HTR-8/SVneo (cell line): ENCODE data around the gene PPP1R9B.

Source experiments
- DNase-seq: peaks from one replicate; pipeline ENCODE4 v3.0.0; 2011; ENCODE audit warnings: low spot score, mixed read lengths; ENCODE audit not compliant: insufficient read length
- FAIRE-seq: peaks from 2 replicates; lab custom pipeline; 2011; peaks lifted over from hg19 to GRCh38; lab: Jason Lieb, UNC

PPP1R9B gene

DNA sequence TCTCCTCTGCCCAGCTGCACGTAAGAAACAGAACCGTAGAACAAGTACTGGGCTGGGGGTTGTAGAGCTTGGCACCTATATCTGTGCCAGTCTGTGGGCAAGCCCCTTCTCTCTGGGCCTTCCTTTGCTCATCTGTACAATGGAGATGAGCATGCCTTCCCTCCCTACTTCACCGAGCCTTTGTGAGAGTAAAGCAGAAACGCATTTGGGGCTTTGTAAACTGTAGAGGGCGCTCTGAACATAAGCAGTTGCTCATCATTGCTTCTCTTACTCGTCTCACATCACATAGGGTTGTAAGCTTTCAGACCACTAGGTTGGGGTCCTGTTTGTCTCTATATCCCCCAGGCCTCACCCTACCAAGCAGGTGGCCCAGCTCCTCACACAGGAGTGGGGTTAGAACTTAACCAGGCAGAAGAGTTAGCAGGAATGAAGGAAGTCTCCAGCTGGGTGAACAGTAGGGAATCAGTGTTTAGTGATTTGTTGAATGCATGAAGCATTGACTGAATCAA lies 35.6 kb downstream of the PPP1R9B start:
- DNase-seq (peak; percentile 73), FAIRE-seq (peak; percentile 64)

DNA sequence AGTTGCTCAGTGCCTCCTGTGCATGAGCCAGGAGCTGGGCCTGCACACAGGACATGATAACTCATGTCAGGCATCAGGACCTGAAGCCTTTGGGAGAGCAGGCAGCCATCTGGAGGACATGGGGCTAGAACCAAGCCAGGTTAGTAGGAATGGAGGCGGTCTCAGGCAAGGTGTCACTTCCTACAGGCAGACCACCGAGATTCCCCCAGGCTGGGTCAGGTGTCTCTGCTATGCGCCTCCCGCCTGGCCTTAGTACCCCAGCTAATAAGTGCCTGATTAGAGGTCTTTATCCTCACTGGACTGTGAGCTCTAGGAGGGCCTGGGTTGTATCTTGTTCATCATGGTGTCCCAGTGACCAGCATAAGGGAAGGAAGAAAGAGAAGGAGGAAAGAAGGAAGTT lies 36.1 kb downstream of the PPP1R9B start:
- no peak for FAIRE-seq
- DNase-seq, result no peak

DNA sequence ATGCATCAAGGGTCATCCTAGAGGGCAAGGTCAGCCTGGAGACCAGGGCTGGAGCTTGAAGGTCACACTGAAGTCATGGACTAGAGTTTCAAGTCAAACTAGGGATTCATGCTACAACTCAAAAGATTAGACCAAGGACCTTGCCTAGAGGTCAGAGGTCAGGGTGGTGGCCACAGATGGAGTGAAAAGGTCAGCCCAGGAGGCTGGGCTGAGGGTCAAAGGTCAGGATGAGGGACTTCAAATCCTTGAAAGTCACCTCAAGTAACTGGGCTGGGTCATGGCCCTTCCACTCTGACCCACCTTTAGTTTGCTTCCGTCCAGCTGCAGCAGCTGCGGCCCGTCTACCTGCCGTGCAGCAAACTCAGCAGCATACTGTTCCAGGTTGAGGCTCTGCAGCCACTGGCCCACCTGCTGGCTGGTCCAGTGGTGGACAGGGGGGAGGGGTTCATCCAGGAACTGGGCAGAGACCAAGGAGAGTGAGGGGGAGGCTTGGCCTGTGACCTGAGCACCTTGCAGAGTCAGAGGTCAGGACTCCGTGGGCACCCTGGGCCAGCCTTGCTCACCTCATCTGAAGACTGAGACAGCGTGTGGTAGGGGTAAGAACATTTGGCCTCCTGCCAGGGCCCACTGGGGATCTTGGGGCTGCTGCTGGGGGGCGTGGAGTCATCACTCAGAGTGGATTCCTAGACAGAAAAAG lies 36.7 kb downstream of the PPP1R9B start:
- FAIRE-seq (no peak), DNase-seq (no peak)

DNA sequence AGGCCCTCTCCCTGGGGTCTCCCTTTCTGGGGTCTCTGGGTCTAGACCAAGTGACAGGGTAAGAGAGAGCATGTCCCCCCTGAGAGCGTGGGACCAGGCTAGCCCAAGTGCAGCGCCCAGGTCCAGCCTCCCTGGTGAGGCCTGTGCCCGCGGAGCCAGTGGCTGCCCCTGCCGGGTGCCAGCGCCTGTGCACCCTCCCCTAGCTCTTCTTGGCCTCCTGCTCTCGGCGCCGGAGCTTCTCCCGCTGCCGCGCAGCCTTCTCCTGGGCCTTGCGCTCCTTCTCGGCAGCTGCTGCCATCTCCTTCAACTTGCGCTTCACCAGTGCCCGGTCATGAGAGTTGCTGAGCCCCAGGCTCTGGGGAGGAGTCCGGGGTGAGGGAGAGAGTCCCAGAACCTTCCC lies 37.8 kb downstream of the PPP1R9B start:
- no peak for DNase-seq
- FAIRE-seq, result no peak

DNA sequence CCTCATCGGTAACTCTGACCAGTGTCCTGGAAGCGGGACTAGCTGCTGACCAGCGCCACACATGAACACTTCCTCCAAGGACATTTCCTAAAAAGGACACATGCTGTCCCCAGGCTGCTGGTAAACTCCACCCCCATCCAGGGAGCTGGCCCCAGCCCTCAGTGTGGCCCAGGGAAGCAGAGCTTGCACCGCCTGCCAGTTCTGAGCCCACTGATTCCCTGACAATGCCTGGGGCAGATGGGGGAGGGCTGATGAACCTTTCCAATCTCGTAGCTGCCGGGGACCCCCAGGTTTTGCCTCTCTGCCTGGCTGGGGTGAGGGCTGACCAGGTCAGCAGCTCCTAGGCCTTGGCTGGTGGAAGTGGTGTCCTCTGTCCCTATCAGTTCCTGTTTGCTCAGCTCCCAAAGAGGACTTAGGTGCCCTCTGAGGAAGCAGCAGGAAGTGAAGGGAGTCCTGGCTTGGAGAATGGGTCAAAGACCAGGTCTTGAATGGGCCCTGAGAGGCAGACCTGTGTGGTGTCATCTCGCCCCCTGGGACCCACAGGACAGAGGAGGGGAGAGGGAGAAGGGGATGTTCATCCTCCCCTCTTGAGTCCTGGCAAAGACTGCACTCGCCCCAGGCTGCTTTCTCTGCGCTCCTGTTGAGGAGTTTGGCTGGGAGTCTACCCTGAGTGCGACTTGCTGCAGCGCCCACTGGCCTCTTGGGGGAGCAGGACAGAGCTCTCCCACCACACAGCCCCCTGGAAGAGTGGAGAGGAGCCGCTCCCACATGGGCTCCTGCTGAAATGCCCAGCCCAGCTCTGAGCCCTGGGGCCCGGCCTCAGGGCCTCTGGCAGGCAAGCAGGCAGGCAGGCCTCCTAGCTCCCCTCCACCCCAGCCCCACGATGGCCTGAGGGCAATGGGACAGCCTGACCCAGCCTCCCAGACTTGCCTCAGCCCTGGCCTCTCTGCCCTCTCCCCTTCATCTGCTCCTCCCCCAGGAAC lies 38.5 kb downstream of the PPP1R9B start:
- FAIRE-seq (no peak), DNase-seq (no peak)

DNA sequence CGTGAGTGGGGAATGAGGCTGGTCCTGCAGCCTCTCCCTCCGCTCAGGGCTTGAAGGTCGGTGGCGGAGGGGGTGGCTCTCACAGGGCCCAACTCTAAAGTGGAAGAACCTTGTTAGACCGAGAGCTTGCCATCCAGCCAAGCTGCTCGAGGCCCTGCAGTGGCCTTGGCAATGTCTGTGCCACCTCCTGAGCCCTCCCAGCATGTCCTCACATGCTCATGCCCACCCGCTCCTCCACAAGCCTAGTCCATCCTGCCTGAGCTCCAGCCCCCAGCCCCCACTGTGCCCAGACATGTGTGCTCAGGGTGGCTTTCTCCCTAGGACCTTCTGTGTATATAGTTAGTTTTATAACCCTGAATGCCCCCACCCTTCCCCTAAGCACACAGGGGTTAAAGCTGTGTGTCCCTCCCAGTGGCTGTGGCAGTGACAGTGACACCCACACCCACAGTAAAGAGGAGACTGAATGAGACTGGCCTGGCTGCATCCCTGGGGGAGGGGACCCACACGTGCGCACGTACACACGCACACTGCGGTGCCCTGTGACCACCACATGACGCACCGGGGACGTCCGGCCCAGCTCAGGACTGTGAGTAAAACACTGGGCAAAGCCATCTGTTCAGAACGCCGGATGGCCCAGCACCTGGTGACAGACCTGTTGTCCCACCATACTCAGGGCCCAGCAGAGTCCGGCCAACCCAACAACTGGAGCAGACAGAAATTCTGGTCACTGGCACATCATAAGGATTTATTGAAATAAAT lies 39.7 kb downstream of the PPP1R9B start:
- no peak for DNase-seq
- FAIRE-seq, result no peak

DNA sequence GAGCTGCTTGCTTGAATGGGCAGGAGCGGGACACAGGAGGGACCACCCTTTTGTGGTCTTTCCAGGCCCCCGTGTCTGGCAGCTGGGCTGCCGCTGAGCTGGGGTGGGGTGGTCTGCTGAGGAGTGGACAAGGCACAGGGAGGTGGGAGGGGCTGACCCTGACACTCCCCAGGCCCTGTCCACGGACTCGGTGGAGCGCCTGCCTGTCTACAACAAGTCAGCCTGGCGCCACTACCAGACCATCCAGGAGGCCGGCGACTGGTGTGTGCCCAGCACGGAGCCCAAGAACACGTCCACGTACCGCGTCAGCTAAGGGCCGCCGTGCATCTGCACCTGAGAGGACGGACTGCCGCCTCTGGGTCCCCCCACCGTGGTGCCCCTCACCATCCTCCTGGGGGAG lies 40.7 kb downstream of the PPP1R9B start:
- FAIRE-seq (no peak), DNase-seq (no peak)

DNA sequence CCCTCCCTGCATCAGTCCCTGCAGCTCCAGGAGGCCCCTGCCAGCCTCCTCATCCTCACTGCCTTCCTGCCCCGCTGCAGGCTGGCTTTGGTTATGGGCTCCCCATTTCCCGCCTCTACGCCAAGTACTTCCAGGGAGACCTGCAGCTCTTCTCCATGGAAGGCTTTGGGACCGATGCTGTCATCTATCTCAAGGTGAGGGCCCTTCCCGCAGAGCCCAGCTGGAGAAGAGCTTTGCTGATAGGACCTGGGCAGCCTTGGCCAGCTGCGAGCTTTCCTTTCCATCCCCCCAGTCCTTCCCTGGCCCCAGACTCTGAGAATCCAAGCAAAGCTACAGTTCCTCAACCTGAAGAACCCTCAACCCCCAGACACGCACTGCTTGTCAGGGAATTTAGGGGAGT lies 41.3 kb downstream of the PPP1R9B start:
- DNase-seq, result no peak
- FAIRE-seq, result no peak

DNA sequence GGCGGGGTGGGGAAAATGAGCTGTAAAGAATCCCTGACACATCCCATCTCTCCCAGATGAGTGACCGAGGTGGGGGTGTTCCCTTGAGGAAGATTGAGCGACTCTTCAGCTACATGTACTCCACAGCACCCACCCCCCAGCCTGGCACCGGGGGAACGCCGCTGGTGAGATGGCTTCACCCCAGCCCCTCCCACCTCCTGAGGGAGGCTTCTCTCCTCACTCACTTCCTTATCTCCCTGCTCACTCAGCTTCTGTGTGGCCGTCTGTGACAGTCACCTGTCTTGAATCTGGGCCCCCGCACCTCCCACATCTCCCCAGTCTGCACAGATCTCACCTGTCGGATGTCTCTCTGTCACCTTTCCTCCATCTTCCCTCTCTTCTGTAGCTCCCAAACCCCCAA lies 41.9 kb downstream of the PPP1R9B start:
- DNase-seq, result no peak
- no peak for FAIRE-seq

DNA sequence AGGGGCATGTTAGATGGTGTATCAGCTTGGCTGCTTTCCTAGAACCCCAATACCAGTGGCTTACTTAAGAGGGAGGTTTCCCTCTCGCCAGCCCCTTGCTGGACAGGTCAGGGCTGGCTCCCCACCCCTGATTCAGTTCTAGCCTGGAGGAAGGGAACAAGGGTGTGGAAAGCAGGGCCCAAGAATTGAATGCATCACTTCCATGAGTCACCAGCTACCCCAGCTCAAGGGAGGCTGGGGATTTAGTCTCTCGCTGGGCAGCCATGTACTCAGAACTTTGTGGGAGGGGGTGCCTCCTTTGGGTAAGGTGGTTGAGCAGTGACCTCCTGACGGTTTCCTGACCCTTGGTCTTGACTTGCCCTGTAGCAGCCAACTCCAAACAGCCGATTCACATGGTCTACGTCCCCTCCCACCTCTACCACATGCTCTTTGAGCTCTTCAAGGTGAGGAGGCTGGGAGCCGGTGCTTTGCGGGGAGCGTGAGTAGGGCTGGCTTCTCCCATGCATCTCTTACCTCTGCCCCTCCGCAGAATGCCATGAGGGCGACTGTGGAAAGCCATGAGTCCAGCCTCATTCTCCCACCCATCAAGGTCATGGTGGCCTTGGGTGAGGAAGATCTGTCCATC lies 42.6 kb downstream of the PPP1R9B start:
- DNase-seq, result no peak
- peak; percentile 4 for FAIRE-seq

DNA sequence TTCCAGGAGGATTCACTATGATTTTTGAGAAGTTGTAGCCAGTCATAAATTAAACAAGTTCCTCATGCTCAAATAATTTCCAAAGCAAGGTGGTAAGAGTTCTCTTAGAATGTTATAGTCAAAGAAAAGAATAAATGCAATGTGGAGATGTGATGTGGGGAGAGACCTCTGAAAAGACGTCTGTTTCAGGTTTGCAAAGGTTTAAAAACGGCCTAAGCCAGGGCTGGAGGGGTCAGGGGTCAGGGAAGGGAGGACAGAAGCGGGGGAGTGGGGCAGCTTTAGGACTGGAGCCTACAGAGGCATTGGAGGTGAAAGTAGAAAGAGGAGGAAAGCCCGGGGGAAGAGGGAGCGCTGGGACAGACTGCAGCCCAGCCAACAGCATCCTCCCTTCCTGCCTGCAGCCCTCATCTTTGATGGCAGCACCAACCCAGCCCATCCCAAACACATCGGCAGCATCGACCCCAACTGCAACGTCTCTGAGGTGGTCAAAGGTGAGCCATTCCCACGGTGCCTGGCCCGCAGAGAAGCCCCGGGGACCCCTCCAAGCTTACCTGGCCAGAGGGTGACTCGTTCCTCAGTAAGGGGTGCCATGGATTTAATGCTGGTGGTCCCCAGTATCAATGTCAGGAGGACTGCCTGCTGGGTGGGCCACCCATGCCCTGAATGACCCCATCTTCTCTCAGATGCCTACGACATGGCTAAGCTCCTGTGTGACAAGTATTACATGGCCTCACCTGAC lies 43.9 kb downstream of the PPP1R9B start:
- FAIRE-seq, result no peak
- no peak for DNase-seq

DNA sequence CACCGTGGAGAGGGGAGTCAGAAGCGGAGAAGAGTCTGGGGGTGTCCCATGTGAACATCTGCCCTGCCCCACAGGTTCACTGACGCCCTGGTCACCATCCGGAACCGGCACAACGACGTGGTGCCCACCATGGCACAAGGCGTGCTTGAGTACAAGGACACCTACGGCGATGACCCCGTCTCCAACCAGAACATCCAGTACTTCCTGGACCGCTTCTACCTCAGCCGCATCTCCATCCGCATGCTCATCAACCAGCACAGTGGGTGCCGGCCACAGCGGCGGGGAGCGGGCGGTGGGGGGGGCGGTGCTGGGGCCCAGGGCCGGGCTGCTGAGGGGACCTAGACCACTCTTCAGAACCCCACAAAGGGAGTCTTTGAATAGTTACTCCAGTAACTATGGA lies 44.7 kb downstream of the PPP1R9B start:
- no peak for FAIRE-seq
- no peak for DNase-seq

DNA sequence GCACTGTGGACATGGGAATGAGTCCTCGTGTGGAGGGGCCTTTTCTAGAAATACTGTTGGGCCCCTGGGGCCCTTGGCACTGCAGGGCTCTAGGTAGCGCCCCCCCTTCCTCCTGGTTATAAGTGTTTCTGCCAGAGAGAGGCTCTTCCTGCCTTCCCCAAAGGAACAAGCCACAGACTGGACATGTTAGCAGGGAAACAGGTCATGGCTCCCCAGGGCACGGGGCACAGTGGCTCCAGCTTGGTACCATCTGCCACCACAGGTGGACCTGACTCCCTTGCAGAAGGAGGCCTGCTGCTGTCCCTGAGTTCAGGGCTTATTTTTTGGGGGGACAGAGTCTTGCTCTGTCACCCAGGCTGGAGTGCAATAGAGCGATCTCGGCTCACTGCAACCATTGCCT lies 46.5 kb downstream of the PPP1R9B start:
- DNase-seq (no peak), FAIRE-seq (no peak)

DNA sequence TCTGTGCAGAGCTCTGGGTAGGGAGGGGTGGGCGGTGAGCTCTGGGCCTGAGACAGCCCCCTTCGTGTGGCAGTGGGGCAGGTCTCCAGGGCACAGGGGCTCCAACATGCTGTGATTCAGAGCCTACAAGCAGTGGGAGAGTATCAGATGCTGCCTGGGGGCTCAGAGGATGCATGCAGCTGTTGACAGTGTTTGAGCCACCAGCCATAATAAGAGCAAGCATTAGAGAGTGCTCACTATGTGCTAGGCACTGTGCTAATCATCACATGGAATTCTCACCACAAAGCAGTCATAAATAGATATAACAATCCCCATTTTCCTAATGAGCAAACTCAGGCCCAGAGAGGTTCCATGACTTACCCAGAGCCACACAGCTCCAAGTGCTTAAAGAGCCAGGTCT lies 47.2 kb downstream of the PPP1R9B start:
- FAIRE-seq (no peak), DNase-seq (no peak)

DNA sequence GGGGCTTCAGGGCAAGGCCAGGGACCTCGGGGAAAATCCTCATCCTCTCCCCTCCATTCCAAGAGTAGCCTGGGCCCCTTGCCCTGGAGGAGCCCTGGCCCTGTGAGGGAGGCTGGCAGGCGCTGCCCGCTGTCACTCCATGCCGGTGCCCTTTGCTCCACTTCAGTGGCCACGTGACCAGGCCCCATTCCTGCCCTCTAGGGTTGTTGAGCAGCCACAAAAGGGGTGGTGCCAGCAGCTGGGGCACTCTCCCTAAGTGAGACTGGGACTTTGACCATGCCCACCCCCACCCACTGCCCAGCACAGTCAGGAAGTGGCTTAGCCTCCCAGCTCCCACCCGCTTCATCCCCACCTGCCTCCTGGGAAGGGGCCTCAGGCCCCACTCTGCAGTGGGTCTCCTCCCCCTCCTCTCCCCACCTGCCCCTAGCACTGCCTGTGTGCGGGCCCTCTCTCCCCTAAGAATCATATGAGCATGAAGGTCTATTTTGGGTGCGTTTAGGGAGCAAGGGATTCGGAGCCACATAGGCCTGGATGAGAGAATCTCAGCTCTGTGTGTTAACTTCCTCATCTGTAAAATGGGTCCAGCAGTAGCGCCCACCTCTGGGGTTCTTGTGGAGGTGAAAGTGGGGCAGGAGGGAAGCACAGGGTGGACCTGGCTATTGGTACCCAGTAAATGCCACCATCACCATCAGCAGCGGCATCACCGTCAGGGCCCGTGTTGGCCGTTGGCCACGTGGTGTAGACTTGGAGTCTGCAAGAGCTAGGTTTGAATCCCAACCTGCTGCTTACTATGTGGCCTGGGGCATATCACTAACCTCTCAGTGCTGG lies 48.1 kb downstream of the PPP1R9B start:
- FAIRE-seq (peak; percentile 31), DNase-seq (no peak)

DNA sequence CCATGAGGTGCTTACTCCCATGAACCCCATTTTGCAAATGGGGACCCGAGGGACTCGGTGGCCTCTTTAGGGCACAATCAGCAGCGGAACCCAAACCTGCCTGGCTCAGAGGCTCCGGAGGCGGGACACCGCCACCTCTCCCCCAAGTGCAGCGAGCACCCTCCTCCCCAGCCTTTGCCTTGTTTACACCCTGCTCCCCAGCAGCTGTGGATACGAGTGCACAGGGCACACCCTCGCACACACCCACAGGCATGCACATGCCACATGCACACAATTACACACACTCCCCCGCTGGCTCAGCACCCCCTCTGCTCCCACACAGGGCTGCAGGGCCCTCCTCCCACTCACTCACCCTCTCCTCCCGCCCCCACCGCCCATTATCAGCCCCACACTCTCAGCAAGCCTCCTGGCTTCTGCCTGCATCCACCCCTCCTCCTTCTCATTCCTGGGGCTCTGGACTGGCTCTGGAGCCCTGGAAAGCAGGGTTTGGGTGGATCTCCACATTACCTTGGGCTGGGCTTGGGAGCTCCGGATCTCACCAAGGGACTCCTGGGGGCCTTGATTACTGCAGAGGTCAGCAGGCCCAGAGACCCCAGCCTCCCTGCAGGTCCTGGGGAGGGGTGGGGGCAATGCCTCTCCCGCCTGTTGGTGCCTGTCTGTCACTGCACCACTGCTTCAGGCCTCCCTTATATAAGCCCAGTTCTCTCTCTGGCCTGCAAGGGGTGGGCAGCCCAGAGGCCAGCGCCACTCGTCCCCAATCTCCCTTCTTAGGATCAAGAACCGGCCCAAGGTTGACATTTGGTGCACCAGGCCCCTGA lies 48.9 kb downstream of the PPP1R9B start:
- FAIRE-seq (peak; percentile 83), DNase-seq (no peak)

DNA sequence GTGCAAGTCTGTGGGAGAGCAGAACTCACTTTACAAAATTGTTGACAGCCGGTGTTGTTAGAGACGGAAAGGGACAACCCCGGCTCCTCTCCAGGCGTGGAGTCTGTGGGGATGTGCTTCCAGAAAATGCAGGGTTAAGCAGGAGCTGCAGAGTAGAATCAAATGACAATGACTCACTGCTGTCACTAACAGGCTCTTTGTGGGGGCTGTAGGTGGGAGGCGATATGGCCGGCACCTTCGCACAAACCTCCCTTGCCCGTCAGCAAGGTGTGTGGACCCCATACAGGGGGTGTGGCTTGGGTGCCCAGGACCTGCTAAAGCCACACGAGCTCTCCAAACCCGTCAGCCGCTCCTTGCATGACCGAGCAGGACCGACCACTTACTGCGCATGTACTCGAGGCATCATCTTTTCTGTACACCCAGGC lies 49.5 kb downstream of the PPP1R9B start:
- DNase-seq, result no peak
- no peak for FAIRE-seq

DNA sequence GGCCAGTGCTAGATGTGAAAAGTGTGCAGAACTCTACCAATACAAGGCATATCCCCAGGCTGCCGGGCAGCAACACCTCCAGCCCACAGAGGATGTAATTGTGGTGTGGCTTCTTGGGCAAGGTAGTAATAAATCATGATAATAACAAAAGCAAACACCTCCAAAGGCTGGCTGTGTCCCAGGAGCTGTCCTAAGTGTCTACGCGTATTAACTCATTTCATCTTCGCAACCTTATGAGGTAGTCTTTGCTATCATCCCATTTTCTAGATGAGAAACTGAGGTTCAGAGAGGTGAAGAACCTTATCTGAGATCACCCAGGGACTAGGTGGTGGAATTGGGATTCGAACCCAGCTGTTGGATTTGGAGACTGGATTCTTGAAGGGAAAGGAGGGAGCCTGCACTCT lies 50.0 kb downstream of the PPP1R9B start:
- FAIRE-seq, result peak; percentile 36
- no peak for DNase-seq
